ENCODE measurements around the gene ZNF502. TPM values are rescaled to one million over a fixed set of nuclear protein-coding genes. Genes with fewer than 3 reads are reported as not detected.

The ZNF502 gene
- total and polyA plus RNA-seq, 2 donors (not counting 3 experiments of a cell fraction or from before 2014, with no cell fraction given) = 1.0 to 4.1 TPM

DNA sequence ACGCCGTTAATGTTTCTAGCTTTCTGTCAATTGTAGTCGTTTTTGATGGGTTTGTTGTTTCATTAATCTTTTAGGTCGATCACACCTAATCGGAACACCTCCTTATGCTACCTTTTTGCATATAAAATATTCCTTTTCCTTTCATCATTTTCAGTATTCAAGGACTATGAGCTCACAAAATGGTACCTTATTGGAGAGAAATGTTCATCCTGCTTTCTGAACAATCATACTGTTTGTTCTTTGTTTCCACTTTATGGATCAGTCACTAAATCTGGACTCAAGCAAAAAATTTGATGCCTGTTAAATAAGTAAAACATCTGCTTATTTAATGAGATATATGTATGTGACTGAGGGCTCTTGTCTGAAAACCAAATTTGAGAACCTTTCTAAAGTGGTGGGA, 50.2 kb downstream of the ZNF502 start:
- Histone ChIP-seq H3K27me3 (ENCODE audit: control insufficient read depth in 2 of 2, insufficient read depth in 2 of 2, low read length in 2 of 2) (no peaks in the 10 kb centered on the region), H3K9ac (replicated peaks; ENCODE audit: extremely low read depth, insufficient read depth, low read length) (peak overlapping the region; percentile 50), H3K79me2 (ENCODE audit: control insufficient read depth, insufficient read depth, low read length) (peaks cover 64% of the 10 kb centered on the region), H3K27ac (ENCODE audit: insufficient read depth, low read depth, low read length) (peak overlapping the region; percentile 48), H2AFZ (ENCODE audit: low read depth, low read length) (peak overlapping the region; percentile 91), H4K20me1 (replicated peaks; ENCODE audit: control insufficient read depth, extremely low read depth, insufficient read depth, low read length) (no peaks in the 10 kb centered on the region), H3K4me2 (ENCODE audit: insufficient read depth, low read length) (peak overlapping the region; percentile 90), H3K4me3 (replicated peaks in 1 of 3; ENCODE audit: insufficient read depth in 1 of 3, low read depth in 1 of 3, low read length in 3 of 3) (peak overlapping the region; percentile 57 to 91 (median 81)), H3K9me3 (replicated peaks; ENCODE audit: control insufficient read depth, insufficient read depth, low read length) (no peaks in the 10 kb centered on the region), H3K4me1 (ENCODE audit: control insufficient read depth, extremely low read depth, insufficient read depth, low read length) (peaks cover 6% of the 10 kb centered on the region), H3K36me3 (ENCODE audit: control insufficient read depth in 2 of 2, extremely low read depth in 1 of 2, insufficient read depth in 2 of 2, low read length in 2 of 2) (no peaks in the 10 kb centered on the region), H3K9me1 (replicated peaks; ENCODE audit: control insufficient read depth, extremely low read depth, insufficient read depth, low read length) (no peaks in the 10 kb centered on the region)
- POLR2A ChIA-PET = no interaction called here
- TF ChIP-seq MYC (IDR thresholded peaks at IDR 0.05; ENCODE audit: low read depth, low read length) (no peak), GATA2 (IDR thresholded peaks at IDR 0.05; ENCODE audit: insufficient read depth, insufficient read length, low read depth, low read length) (no peak), JUN (IDR thresholded peaks at IDR 0.05; ENCODE audit: borderline replicate concordance, insufficient read depth, insufficient read length, low read depth) (no peak), POLR2A (IDR thresholded peaks at IDR 0.05; ENCODE audit: low read depth, low read length) (no peak), POLR2AphosphoS5 (IDR thresholded peaks at IDR 0.05; ENCODE audit: insufficient read depth, low read depth, low read length) (no peak)
- TF ChIP-seq, protein P1, sequence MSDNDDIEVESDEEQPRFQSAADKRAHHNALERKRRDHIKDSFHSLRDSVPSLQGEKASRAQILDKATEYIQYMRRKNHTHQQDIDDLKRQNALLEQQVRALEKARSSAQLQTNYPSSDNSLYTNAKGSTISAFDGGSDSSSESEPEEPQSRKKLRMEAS (IDR thresholded peaks at IDR 0.05; ENCODE audit: insufficient read depth, insufficient read length) = no peak
- FAIRE-seq (peak; percentile 37), DNase-seq (ENCODE audit: low read depth, low spot score) (no peak)
- dilution Hi-C loops (cut with MboI; ENCODE audit: extremely low pct_ligation_motif_present, low sequenced_read_pairs) = no loop called here
- no TSS peak for BruUV-seq (replicated peaks)
- CTCF ChIA-PET = interaction anchor here (1.3 to 1.8 kb wide), 3 partner anchors 33 to 151 kb away, joined by 5 to 6 read pairs (median 6); partner anchors contain the start of genes ZNF501 and ZNF502
- intact Hi-C loops (cut with micrococcal nuclease) = loop anchor here (1.0 to 5.0 kb wide), 2 partner anchors 115 to 152 kb away; partner anchors contain the start of gene ZNF35

DNA sequence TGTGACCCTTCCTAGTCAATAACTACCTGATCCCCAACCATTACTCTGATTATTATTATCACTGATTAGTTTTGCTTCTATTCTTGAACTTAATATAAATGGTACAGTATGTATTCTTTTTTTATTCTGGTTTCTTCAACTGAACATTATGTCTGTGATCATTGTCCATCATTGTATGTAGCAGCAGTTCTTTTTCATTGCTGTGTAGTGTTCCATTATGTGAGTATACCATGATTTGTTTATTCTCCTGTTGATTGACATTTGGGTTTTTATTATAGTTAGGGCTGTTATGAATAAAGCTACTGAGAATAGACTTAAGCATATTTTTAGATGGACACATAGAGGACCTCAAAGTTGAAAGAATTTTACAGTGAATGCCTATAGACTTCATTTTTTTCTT, 51.8 kb downstream of the ZNF502 start:
- no peaks in the 10 kb centered on the region for H3K27me3 ChIP-seq (ENCODE audit: control insufficient read depth in 2 of 2, insufficient read depth in 2 of 2, low read length in 2 of 2)
- dilution Hi-C loops (cut with MboI; ENCODE audit: extremely low pct_ligation_motif_present, low sequenced_read_pairs) (no loop called here), intact Hi-C loops (cut with micrococcal nuclease) (loop anchor here (5.0 kb wide), 1 partner anchor 117 kb away; the partner anchor contains the start of gene ZNF35)
- CTCF ChIA-PET = no interaction called here
- H3K36me3 ChIP-seq (ENCODE audit: control insufficient read depth in 2 of 2, extremely low read depth in 1 of 2, insufficient read depth in 2 of 2, low read length in 2 of 2) = no peaks in the 10 kb centered on the region
- FAIRE-seq (no peak), DNase-seq (ENCODE audit: low read depth, low spot score) (no peak)
- H3K4me2 ChIP-seq (ENCODE audit: insufficient read depth, low read length) = no peak overlapping the region
- H3K79me2 ChIP-seq (ENCODE audit: control insufficient read depth, insufficient read depth, low read length) = peaks cover 74% of the 10 kb centered on the region
- no peak overlapping the region for H3K4me3 ChIP-seq (replicated peaks in 1 of 3; ENCODE audit: insufficient read depth in 1 of 3, low read depth in 1 of 3, low read length in 3 of 3)
- no peak overlapping the region for H3K9ac ChIP-seq (replicated peaks; ENCODE audit: extremely low read depth, insufficient read depth, low read length)
- TF ChIP-seq EZH2 (IDR thresholded peaks at IDR 0.05; ENCODE audit: borderline replicate concordance, low read depth, low read length, severe bottlenecking) (no peak), GATA2 (IDR thresholded peaks at IDR 0.05; ENCODE audit: insufficient read depth, insufficient read length, low read depth, low read length) (no peak), FOS (IDR thresholded peaks at IDR 0.05; ENCODE audit: borderline replicate concordance, insufficient read depth, low read length) (no peak), POLR2A (IDR thresholded peaks at IDR 0.05; ENCODE audit: low read depth, low read length) (no peak), POLR2AphosphoS5 (IDR thresholded peaks at IDR 0.05; ENCODE audit: insufficient read depth, low read depth, low read length) (no peak), JUN (IDR thresholded peaks at IDR 0.05; ENCODE audit: borderline replicate concordance, insufficient read depth, insufficient read length, low read depth) (no peak), MYC (IDR thresholded peaks at IDR 0.05; ENCODE audit: low read depth, low read length) (no peak)
- TF ChIP-seq, protein P1 (IDR thresholded peaks at IDR 0.05; ENCODE audit: insufficient read depth, insufficient read length) = no peak
- TF ChIP-seq, protein P2, sequence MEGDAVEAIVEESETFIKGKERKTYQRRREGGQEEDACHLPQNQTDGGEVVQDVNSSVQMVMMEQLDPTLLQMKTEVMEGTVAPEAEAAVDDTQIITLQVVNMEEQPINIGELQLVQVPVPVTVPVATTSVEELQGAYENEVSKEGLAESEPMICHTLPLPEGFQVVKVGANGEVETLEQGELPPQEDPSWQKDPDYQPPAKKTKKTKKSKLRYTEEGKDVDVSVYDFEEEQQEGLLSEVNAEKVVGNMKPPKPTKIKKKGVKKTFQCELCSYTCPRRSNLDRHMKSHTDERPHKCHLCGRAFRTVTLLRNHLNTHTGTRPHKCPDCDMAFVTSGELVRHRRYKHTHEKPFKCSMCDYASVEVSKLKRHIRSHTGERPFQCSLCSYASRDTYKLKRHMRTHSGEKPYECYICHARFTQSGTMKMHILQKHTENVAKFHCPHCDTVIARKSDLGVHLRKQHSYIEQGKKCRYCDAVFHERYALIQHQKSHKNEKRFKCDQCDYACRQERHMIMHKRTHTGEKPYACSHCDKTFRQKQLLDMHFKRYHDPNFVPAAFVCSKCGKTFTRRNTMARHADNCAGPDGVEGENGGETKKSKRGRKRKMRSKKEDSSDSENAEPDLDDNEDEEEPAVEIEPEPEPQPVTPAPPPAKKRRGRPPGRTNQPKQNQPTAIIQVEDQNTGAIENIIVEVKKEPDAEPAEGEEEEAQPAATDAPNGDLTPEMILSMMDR (IDR thresholded peaks at IDR 0.05; ENCODE audit: extremely low read depth in 1 of 2, insufficient read depth in 1 of 2, low read depth in 1 of 2, low read length in 2 of 2) = no peak
- no peak overlapping the region for H2AFZ ChIP-seq (ENCODE audit: low read depth, low read length)
- H3K9me1 ChIP-seq (replicated peaks; ENCODE audit: control insufficient read depth, extremely low read depth, insufficient read depth, low read length) = no peaks in the 10 kb centered on the region
- no peak overlapping the region for H3K27ac ChIP-seq (ENCODE audit: insufficient read depth, low read depth, low read length)
- H3K4me1 ChIP-seq (ENCODE audit: control insufficient read depth, extremely low read depth, insufficient read depth, low read length) = peaks cover 6% of the 10 kb centered on the region
- H4K20me1 ChIP-seq (replicated peaks; ENCODE audit: control insufficient read depth, extremely low read depth, insufficient read depth, low read length) = no peaks in the 10 kb centered on the region
- no peaks in the 10 kb centered on the region for H3K9me3 ChIP-seq (replicated peaks; ENCODE audit: control insufficient read depth, insufficient read depth, low read length)
- POLR2A ChIA-PET = no interaction called here
- no TSS peak for BruUV-seq (replicated peaks)

Data from endothelial cell of umbilical vein (primary cell).